ENCODE results near the gene NINJ2. TPM values are rescaled to one million over a fixed set of nuclear protein-coding genes. Genes with fewer than 3 reads are reported as not detected.

The NINJ2 gene
- total RNA-seq, 4 donors from 2014 or later = 1.4 to 8.0 (median 5.6) TPM

DNA sequence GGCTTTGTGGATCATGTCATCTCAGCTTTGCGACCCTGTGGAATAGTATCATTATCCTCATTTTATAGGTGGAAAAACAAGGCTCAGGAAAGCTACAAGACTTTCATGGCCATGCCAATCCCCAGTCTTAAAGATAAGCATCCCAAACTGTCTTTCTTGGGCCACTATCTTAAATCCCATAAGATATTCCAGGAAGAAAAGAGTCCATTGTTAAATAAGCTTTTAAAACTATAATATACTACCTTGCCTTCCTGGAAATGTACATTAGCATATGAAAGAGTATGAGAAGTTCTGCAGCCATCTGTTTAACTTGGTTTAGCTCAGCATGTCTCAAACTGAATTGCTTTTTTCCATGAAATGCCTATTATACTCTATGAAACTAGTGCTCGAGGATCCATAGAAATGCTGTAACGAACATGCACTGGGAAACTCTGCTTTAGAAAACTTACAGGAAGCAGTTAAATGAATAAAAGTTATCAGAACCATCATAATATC, 126.4 kb downstream of the NINJ2 start:
- peak overlapping the region; percentile 71 to 90 (median 88) for H3K27ac ChIP-seq
- no peak overlapping the region for H3K4me3 ChIP-seq
- peaks cover 14 to 49% (median 32%) of the 10 kb centered on the region in 4 donors for H3K4me1 ChIP-seq
- DNase-seq = no peak
- no peaks in the 10 kb centered on the region for H3K36me3 ChIP-seq
- no peaks in the 10 kb centered on the region for H3K27me3 ChIP-seq
- no peak for TF ChIP-seq CTCF (IDR thresholded peaks at IDR 0.05)
- no peak for TF ChIP-seq POLR2AphosphoS5 (IDR thresholded peaks at IDR 0.05)
- no peak for TF ChIP-seq EP300 (IDR thresholded peaks at IDR 0.05; ENCODE audit: low read depth)
- TF ChIP-seq POLR2A (IDR thresholded peaks at IDR 0.05) = no peak
- WGBS, 2 donors (ENCODE audit: low coverage in 1 of 2) = 79 to 85% methylated on average over 3 of the region's 3 CpGs
- in situ Hi-C loops (cut with MboI; ENCODE audit: low pct_ligation_motif_present in 1 of 4, low pct_unique_long_range_greater_than_20kb in 1 of 4, low sequenced_read_pairs in 3 of 4) (loop anchor here in 1 of 4 donors (10.0 kb wide), 1 partner anchor 72 kb away; no protein-coding TSS in a partner anchor), intact Hi-C loops (cut with DNase I; ENCODE audit: low total_unique reads) (no loop called here)
- H3K9me3 ChIP-seq = no peaks in the 10 kb centered on the region

DNA sequence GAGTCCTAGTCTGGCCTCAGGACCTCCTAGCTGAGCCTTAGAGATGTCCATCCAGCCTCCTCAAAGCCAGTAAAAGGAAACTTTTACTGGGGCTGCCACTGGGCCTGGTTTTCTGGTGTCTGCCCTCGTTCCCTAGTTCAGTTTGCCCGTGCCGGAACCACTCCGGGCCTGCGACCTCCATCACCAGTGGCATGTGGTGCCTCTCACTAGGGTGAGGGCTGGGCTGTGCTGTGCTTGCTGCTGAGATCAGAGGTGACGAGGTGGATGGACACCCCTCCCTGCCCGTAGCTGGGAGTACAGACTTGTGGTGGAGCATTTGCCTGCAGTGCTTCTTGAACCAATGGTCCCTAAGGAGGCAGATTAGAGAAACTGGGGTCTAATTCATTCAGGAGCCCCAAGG, 127.8 kb downstream of the NINJ2 start:
- Histone ChIP-seq H3K4me3 (no peak overlapping the region), H3K27me3 (no peaks in the 10 kb centered on the region), H3K27ac (no peak overlapping the region), H3K36me3 (no peaks in the 10 kb centered on the region), H3K4me1 (peaks cover 7 to 37% (median 23%) of the 10 kb centered on the region in 4 donors), H3K9me3 (no peaks in the 10 kb centered on the region)
- intact Hi-C loops (cut with DNase I; ENCODE audit: low total_unique reads) (no loop called here), in situ Hi-C loops (cut with MboI; ENCODE audit: low pct_ligation_motif_present in 1 of 4, low pct_unique_long_range_greater_than_20kb in 1 of 4, low sequenced_read_pairs in 3 of 4) (loop anchor here in 1 of 4 donors (10.0 kb wide), 1 partner anchor 71 kb away; no protein-coding TSS in a partner anchor)
- DNase-seq = no peak
- no peak for TF ChIP-seq POLR2A (IDR thresholded peaks at IDR 0.05)
- no peak for TF ChIP-seq POLR2AphosphoS5 (IDR thresholded peaks at IDR 0.05)
- no peak for TF ChIP-seq EP300 (IDR thresholded peaks at IDR 0.05; ENCODE audit: low read depth)
- TF ChIP-seq CTCF (IDR thresholded peaks at IDR 0.05) = no peak
- WGBS, 2 donors (ENCODE audit: low coverage in 1 of 2) = 97% methylated on average over 7 of the region's 7 CpGs; no CpG with 5 or more reads in 1 of the 2 donors

- Histone ChIP-seq H3K36me3 (no peaks in the 10 kb centered on the region), H3K27ac (no peak overlapping the region), H3K4me1 (peaks cover 4 to 25% (median 15%) of the 10 kb centered on the region in 4 donors), H3K27me3 (no peaks in the 10 kb centered on the region), H3K4me3 (no peak overlapping the region), H3K9me3 (no peaks in the 10 kb centered on the region)
- intact Hi-C loops (cut with DNase I; ENCODE audit: low total_unique reads) = no loop called here
- WGBS, 2 donors (ENCODE audit: low coverage in 1 of 2) = 94% methylated on average over 14 of the region's 14 CpGs; no CpG with 5 or more reads in 1 of the 2 donors
- no peak for TF ChIP-seq POLR2A (IDR thresholded peaks at IDR 0.05)
- no peak for TF ChIP-seq POLR2AphosphoS5 (IDR thresholded peaks at IDR 0.05)
- no peak for TF ChIP-seq CTCF (IDR thresholded peaks at IDR 0.05)
- TF ChIP-seq EP300 (IDR thresholded peaks at IDR 0.05; ENCODE audit: low read depth) = no peak
- DNase-seq = no peak
- in situ Hi-C loops (cut with MboI; ENCODE audit: low pct_ligation_motif_present in 1 of 4, low pct_unique_long_range_greater_than_20kb in 1 of 4, low sequenced_read_pairs in 3 of 4) = loop anchor here in 1 of 4 donors (10.0 kb wide), 1 partner anchor 69 kb away; no protein-coding TSS in a partner anchor
Measured at GRCh38 chr12:534216-534615, 129.0 kb downstream of the NINJ2 start.

DNA sequence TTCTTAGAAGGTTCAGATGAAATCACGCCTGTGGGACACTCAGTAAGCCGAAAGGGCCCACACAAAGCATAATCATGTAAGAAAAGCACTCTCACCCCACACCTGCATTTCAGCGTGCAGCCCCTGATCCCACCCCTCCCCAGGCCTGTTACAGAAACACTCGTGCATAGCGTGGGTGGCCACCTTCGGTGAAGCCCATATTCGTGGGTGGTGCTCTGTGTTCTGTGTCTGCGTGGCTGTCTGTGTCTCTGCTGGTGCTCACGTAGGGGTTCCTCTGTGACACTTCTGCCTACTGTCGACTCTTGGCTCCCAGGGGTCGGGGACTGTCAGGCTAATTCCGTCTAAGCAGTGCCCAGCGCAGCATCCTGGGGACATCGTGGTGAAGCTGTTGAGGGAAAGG, 129.5 kb downstream of the NINJ2 start:
- 94% methylated on average over 14 of the region's 14 CpGs; no CpG with 5 or more reads in 1 of the 2 donors for WGBS, 2 donors (ENCODE audit: low coverage in 1 of 2)
- H3K4me1 ChIP-seq = peaks cover 2 to 20% (median 10%) of the 10 kb centered on the region in 4 donors
- H3K36me3 ChIP-seq = no peaks in the 10 kb centered on the region
- in situ Hi-C loops (cut with MboI; ENCODE audit: low pct_ligation_motif_present in 1 of 4, low pct_unique_long_range_greater_than_20kb in 1 of 4, low sequenced_read_pairs in 3 of 4) (loop anchor here in 1 of 4 donors (10.0 kb wide), 1 partner anchor 69 kb away; no protein-coding TSS in a partner anchor), intact Hi-C loops (cut with DNase I; ENCODE audit: low total_unique reads) (no loop called here)
- H3K9me3 ChIP-seq = no peaks in the 10 kb centered on the region
- H3K27me3 ChIP-seq = no peaks in the 10 kb centered on the region
- TF ChIP-seq POLR2A (IDR thresholded peaks at IDR 0.05) (no peak), CTCF (IDR thresholded peaks at IDR 0.05) (no peak), POLR2AphosphoS5 (IDR thresholded peaks at IDR 0.05) (no peak)
- no peak overlapping the region for H3K4me3 ChIP-seq
- no peak overlapping the region for H3K27ac ChIP-seq
- no peak for DNase-seq
